ENCODE measurements around the gene RNASE7. TPM values are rescaled to one million over a fixed set of nuclear protein-coding genes. Genes with fewer than 3 reads are reported as not detected.

Gene RNASE7
- total and polyA plus RNA-seq, 4 donors: 0.13 to 0.18 TPM; not detected in 2

GRCh38 chr14:21011136-21011535 is 31.0 kb upstream of the RNASE7 start:
- H3K9me3 ChIP-seq (ENCODE audit: control insufficient read depth in 4 of 4, insufficient read depth in 3 of 4, low read length in 3 of 4): no peaks in the 10 kb centered on the region
- H3K27me3 ChIP-seq (ENCODE audit: control insufficient read depth in 3 of 3, insufficient read depth in 3 of 3, low read length in 2 of 3): no peaks in the 10 kb centered on the region
- peaks cover 0 to 4% (median 0%) of the 10 kb centered on the region in 5 donors for H3K4me1 ChIP-seq (ENCODE audit: control insufficient read depth in 5 of 5, insufficient read depth in 5 of 5, low read length in 5 of 5)
- WGBS, 2 donors: 78 to 90% methylated on average over 1 of the region's 1 CpG
- no peak for DNase-seq
- no peak overlapping the region for H3K9ac ChIP-seq (ENCODE audit: insufficient read depth in 1 of 2, low read length in 2 of 2)
- no peak for ATAC-seq (ENCODE audit: insufficient read depth, low FRiP score)
- no peaks in the 10 kb centered on the region for H3K36me3 ChIP-seq (ENCODE audit: control insufficient read depth in 4 of 4, insufficient read depth in 4 of 4, low read length in 4 of 4)
- TF ChIP-seq CTCF (IDR thresholded peaks at IDR 0.05; ENCODE audit: control extremely low read depth, extremely low read depth): no peak
- no peak overlapping the region for H3K4me3 ChIP-seq
- H3K27ac ChIP-seq (ENCODE audit: low read depth in 1 of 2, low read length in 1 of 2): no peak overlapping the region

GRCh38 chr14:21014761-21015190 is 27.4 kb upstream of the RNASE7 start:
- H3K9ac ChIP-seq (ENCODE audit: insufficient read depth in 1 of 2, low read length in 2 of 2): no peak overlapping the region
- peak; percentile 92 to 95 (median 94) for DNase-seq
- peak; percentile 96 for TF ChIP-seq CTCF (IDR thresholded peaks at IDR 0.05; ENCODE audit: control extremely low read depth, extremely low read depth)
- H3K27ac ChIP-seq (ENCODE audit: low read depth in 1 of 2, low read length in 1 of 2): peak overlapping the region in 1 of 2 donors; percentile 49
- WGBS, 2 donors: 0 to 2% methylated on average over 4 of the region's 4 CpGs
- ATAC-seq (ENCODE audit: insufficient read depth, low FRiP score): peak; percentile 92
- H3K4me1 ChIP-seq (ENCODE audit: control insufficient read depth in 5 of 5, insufficient read depth in 5 of 5, low read length in 5 of 5): peaks cover 0 to 4% (median 0%) of the 10 kb centered on the region in 5 donors
- no peaks in the 10 kb centered on the region for H3K9me3 ChIP-seq (ENCODE audit: control insufficient read depth in 4 of 4, insufficient read depth in 3 of 4, low read length in 3 of 4)
- peaks cover 3 to 12% (median 8%) of the 10 kb centered on the region in 4 donors for H3K36me3 ChIP-seq (ENCODE audit: control insufficient read depth in 4 of 4, insufficient read depth in 4 of 4, low read length in 4 of 4)
- H3K27me3 ChIP-seq (ENCODE audit: control insufficient read depth in 3 of 3, insufficient read depth in 3 of 3, low read length in 2 of 3): no peaks in the 10 kb centered on the region
- H3K4me3 ChIP-seq: no peak overlapping the region

- ATAC-seq (ENCODE audit: insufficient read depth, low FRiP score): no peak
- WGBS, 2 donors: 50 to 55% methylated on average over 6 of the region's 6 CpGs
- TF ChIP-seq CTCF (IDR thresholded peaks at IDR 0.05; ENCODE audit: control extremely low read depth, extremely low read depth): no peak
- no peak for DNase-seq
- H3K9ac ChIP-seq (ENCODE audit: insufficient read depth in 1 of 2, low read length in 2 of 2): no peak overlapping the region
- H3K4me3 ChIP-seq: no peak overlapping the region
- H3K27me3 ChIP-seq (ENCODE audit: control insufficient read depth in 3 of 3, insufficient read depth in 3 of 3, low read length in 2 of 3): no peaks in the 10 kb centered on the region
- H3K9me3 ChIP-seq (ENCODE audit: control insufficient read depth in 4 of 4, insufficient read depth in 3 of 4, low read length in 3 of 4): no peaks in the 10 kb centered on the region
- H3K27ac ChIP-seq (ENCODE audit: low read depth in 1 of 2, low read length in 1 of 2): no peak overlapping the region
- peaks cover 3 to 12% (median 9%) of the 10 kb centered on the region in 4 donors for H3K36me3 ChIP-seq (ENCODE audit: control insufficient read depth in 4 of 4, insufficient read depth in 4 of 4, low read length in 4 of 4)
- H3K4me1 ChIP-seq (ENCODE audit: control insufficient read depth in 5 of 5, insufficient read depth in 5 of 5, low read length in 5 of 5): peaks cover 0 to 4% (median under 1%) of the 10 kb centered on the region in 5 donors
Measured at GRCh38 chr14:21015312-21015711, 26.9 kb upstream of the RNASE7 start.
